ENCODE data around the gene SPIN4. TPM values are rescaled to one million over a fixed set of nuclear protein-coding genes. Genes with fewer than 3 reads are reported as not detected.

SPIN4 gene
- total and polyA plus RNA-seq, 4 donors: 9.9 to 19.7 (median 14.7) TPM

DNA sequence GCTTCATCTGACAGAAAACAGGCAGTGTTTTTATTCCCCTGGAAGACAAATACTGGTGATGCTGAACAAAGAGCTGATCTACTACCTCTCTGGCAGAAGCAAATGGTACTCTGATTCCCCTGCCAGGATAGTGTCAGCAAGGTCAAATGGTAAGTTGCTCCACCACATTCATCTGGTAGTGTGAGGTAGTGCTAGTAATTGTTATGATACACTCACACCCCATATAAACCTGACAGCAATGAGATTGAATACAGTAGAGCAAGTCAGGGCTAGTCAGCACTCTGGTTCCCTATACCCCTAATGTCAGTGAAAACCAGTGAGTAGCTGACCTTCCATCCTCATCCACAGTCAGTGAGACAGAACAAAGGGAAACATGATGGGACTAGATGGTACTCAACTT is 3.4 kb upstream of the SPIN4 start:
- Histone ChIP-seq H3K4me3 (ENCODE audit: low read depth, low read length) (no peak overlapping the region), H3K9me3 (ENCODE audit: control insufficient read depth, insufficient read depth, low read length) (peaks cover 2% of the 10 kb centered on the region), H3K27ac (ENCODE audit: low read depth, low read length) (no peak overlapping the region)

DNA sequence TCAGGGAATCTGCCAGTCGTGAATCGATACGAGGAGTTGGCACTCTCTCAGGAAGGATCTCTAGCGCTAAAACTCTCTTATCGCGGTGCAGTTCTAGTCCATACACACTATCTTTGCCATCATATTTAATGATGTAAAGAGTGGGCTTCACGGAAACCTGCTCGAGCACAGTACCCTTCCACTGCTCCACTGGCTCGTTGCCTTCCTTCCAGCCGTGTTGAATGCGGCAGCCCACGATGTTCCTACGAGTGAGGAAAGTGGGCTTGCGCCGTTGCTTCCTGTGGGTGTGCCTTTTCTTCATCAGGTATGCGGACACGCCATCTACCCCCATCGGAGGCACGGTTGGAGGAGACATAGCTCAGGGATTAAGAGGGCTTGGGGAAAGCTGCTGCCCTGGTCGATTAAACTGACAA is 661 bp downstream of the SPIN4 start:
- Histone ChIP-seq H3K4me1 (ENCODE audit: control insufficient read depth, insufficient read depth, low read length) (no peaks in the 10 kb centered on the region), H3K27me3 (ENCODE audit: control insufficient read depth, insufficient read depth, low read length) (no peaks in the 10 kb centered on the region), H3K9me3 (ENCODE audit: control insufficient read depth, insufficient read depth, low read length) (no peaks in the 10 kb centered on the region), H3K27ac (ENCODE audit: low read depth, low read length) (peak overlapping the region; percentile 79), H3K4me3 (ENCODE audit: low read depth, low read length) (peak overlapping the region; percentile 65), H3K36me3 (ENCODE audit: control insufficient read depth, insufficient read depth, low read length) (no peaks in the 10 kb centered on the region)
- DNase-seq (ENCODE audit: low read depth in 4 of 6, low spot score in 6 of 6): peak in 3 of 6 donors; percentile 15 to 76 (median 58)
- WGBS (ENCODE audit: insufficient coverage): 36% methylated on average over 9 of the region's 20 CpGs

More for the DNA sequence above, 3.4 kb upstream of the SPIN4 start:
- no peak for DNase-seq (ENCODE audit: low read depth in 4 of 6, low spot score in 6 of 6)
- H3K27me3 ChIP-seq (ENCODE audit: control insufficient read depth, insufficient read depth, low read length): no peaks in the 10 kb centered on the region
- H3K4me1 ChIP-seq (ENCODE audit: control insufficient read depth, insufficient read depth, low read length): no peaks in the 10 kb centered on the region
- no peaks in the 10 kb centered on the region for H3K36me3 ChIP-seq (ENCODE audit: control insufficient read depth, insufficient read depth, low read length)

DNA sequence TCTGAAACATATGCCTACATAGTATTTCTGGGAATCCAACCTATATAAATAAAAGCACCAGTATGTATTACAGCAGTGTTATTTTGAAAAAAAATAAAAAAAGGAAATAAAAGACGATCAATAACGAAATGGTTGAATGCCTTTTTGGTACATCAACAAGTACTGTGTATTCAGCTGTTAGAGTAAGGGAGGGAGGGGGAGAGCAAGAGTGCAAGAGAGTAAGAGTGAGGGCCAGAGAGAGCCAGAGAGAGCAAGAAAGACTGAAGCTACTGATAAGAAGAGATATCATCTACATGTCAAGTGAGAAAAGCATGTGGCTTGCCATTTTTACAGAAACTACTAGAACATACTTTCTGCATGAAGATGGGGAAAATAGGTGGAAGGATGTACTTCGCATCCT is 1.8 kb downstream of the SPIN4 start:
- Histone ChIP-seq H3K9me3 (ENCODE audit: control insufficient read depth, insufficient read depth, low read length) (no peaks in the 10 kb centered on the region), H3K4me3 (ENCODE audit: low read depth, low read length) (no peak overlapping the region), H3K4me1 (ENCODE audit: control insufficient read depth, insufficient read depth, low read length) (no peaks in the 10 kb centered on the region), H3K27me3 (ENCODE audit: control insufficient read depth, insufficient read depth, low read length) (no peaks in the 10 kb centered on the region), H3K27ac (ENCODE audit: low read depth, low read length) (no peak overlapping the region), H3K36me3 (ENCODE audit: control insufficient read depth, insufficient read depth, low read length) (no peaks in the 10 kb centered on the region)
- DNase-seq (ENCODE audit: low read depth in 4 of 6, low spot score in 6 of 6): peak in 2 of 6 donors; percentile 28 to 37
- 37% methylated on average over 2 of the region's 3 CpGs for WGBS (ENCODE audit: insufficient coverage)

DNA sequence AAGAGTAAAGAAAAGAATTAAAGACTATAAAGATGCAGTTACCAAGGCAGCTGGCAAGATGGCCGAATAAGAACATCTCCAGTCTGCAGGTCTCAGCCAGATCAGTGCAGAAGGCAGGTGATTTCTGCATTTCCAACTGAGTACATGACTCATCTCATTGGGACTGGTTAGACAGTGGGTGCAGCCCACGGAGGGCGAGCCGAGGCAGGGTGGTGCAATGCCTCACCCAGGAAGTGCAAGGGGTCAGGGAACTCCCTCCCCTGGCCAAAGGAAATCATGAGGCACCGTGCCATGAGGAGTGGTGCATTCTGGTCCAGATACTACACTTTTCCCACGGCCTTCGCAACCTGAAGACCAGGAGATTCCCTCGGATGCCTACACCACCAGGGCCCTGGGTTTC is 20.5 kb downstream of the SPIN4 start:
- no peaks in the 10 kb centered on the region for H3K9me3 ChIP-seq (ENCODE audit: control insufficient read depth, insufficient read depth, low read length)
- H3K4me3 ChIP-seq (ENCODE audit: low read depth, low read length): no peak overlapping the region
- H3K27me3 ChIP-seq (ENCODE audit: control insufficient read depth, insufficient read depth, low read length): no peaks in the 10 kb centered on the region
- H3K27ac ChIP-seq (ENCODE audit: low read depth, low read length): no peak overlapping the region
- no peaks in the 10 kb centered on the region for H3K4me1 ChIP-seq (ENCODE audit: control insufficient read depth, insufficient read depth, low read length)
- H3K36me3 ChIP-seq (ENCODE audit: control insufficient read depth, insufficient read depth, low read length): no peaks in the 10 kb centered on the region
- WGBS (ENCODE audit: insufficient coverage): 79% methylated on average over 8 of the region's 8 CpGs
- DNase-seq (ENCODE audit: low read depth in 4 of 6, low spot score in 6 of 6): no peak

DNA sequence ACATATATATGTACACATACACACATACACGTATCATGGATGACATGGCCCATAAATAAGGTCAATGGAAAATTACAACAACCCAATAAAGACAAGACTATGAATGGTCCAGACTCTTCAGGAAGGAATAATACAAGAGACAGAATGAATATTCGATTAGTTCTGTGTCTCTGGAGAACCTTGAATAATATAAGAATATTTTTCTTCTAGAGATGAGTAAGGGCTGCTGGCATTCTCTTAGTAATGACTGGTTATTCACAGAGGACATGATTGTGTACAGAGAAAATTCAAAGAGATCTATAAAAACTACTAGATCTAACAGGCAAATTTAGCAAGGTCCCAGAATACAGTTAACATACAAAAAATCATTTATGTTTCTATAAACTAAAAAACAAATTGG is 23.3 kb downstream of the SPIN4 start:
- no peaks in the 10 kb centered on the region for H3K9me3 ChIP-seq (ENCODE audit: control insufficient read depth, insufficient read depth, low read length)

DNA sequence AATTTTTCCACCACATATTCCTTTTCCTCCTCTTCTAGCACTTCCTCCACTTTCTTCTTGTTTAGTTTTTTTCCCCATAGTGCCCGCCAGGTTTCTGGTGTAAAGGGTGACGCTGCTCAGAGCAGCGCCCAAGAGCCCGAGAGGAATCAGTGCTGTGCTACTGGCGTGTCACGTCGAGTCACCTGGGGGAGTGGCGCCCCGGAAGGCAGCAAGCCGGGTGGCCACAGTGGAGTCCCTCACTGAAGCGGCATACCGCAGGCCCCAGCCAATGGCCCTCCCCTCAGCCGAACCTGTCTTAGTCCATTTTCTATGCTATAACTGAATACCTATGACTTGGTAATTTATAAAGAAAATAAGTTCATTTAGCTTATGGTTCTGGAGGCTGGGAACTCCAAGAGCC is 51.5 kb downstream of the SPIN4 start:
- 86% methylated on average over 8 of the region's 13 CpGs for WGBS (ENCODE audit: insufficient coverage)
- no peak for DNase-seq (ENCODE audit: low read depth in 4 of 6, low spot score in 6 of 6)

More for the DNA sequence above, 23.3 kb downstream of the SPIN4 start:
- no peak overlapping the region for H3K27ac ChIP-seq (ENCODE audit: low read depth, low read length)
- no peaks in the 10 kb centered on the region for H3K4me1 ChIP-seq (ENCODE audit: control insufficient read depth, insufficient read depth, low read length)
- H3K4me3 ChIP-seq (ENCODE audit: low read depth, low read length): no peak overlapping the region
- no peaks in the 10 kb centered on the region for H3K36me3 ChIP-seq (ENCODE audit: control insufficient read depth, insufficient read depth, low read length)
- no peak for DNase-seq (ENCODE audit: low read depth in 4 of 6, low spot score in 6 of 6)
- WGBS (ENCODE audit: insufficient coverage): no CpG with 5 or more reads among the region's 2 CpGs
- no peaks in the 10 kb centered on the region for H3K27me3 ChIP-seq (ENCODE audit: control insufficient read depth, insufficient read depth, low read length)

More for the DNA sequence above, 51.5 kb downstream of the SPIN4 start:
- H3K4me3 ChIP-seq (ENCODE audit: low read depth, low read length): no peak overlapping the region
- H3K9me3 ChIP-seq (ENCODE audit: control insufficient read depth, insufficient read depth, low read length): no peaks in the 10 kb centered on the region
- no peaks in the 10 kb centered on the region for H3K27me3 ChIP-seq (ENCODE audit: control insufficient read depth, insufficient read depth, low read length)
- no peak overlapping the region for H3K27ac ChIP-seq (ENCODE audit: low read depth, low read length)
- H3K36me3 ChIP-seq (ENCODE audit: control insufficient read depth, insufficient read depth, low read length): no peaks in the 10 kb centered on the region
- H3K4me1 ChIP-seq (ENCODE audit: control insufficient read depth, insufficient read depth, low read length): no peaks in the 10 kb centered on the region
